CD4-positive, alpha-beta T cell treated with Interleukin-17A for 1 hour (primary cell): ENCODE data around the gene CYB561.

ENCODE experiments used
- DNase-seq: peaks from one replicate; pipeline ENCODE4 v3.0.0-alpha.2; 2020

Gene CYB561

GRCh38 chr17:63431939-63432804 is 13.9 kb downstream of the CYB561 start:
- DNase-seq: no peak

- DNase-seq: no peak
These were observed 14.5 kb downstream of the CYB561 start for GRCh38 chr17:63431618-63431938.

GRCh38 chr17:63430223-63430622 is 15.9 kb downstream of the CYB561 start:
- DNase-seq: no peak

GRCh38 chr17:63429766-63430165 is 16.3 kb downstream of the CYB561 start:
- no peak for DNase-seq

GRCh38 chr17:63426917-63427308 is 19.2 kb downstream of the CYB561 start:
- no peak for DNase-seq

GRCh38 chr17:63426041-63426916 is 19.8 kb downstream of the CYB561 start:
- no peak for DNase-seq

- DNase-seq: peak; percentile 83
These were observed 20.6 kb downstream of the CYB561 start for GRCh38 chr17:63425483-63425882.

GRCh38 chr17:63423963-63424362 is 22.1 kb downstream of the CYB561 start:
- no peak for DNase-seq

- DNase-seq: no peak
These were observed 22.7 kb downstream of the CYB561 start for GRCh38 chr17:63423251-63423950.

- DNase-seq: no peak
These were observed 24.1 kb downstream of the CYB561 start for GRCh38 chr17:63421681-63422645.

- DNase-seq: no peak
These were observed 25.0 kb downstream of the CYB561 start for GRCh38 chr17:63420868-63421680.

- peak; percentile 30 for DNase-seq
These were observed 25.9 kb downstream of the CYB561 start for GRCh38 chr17:63419949-63420867.

GRCh38 chr17:63419398-63419797 is 26.7 kb downstream of the CYB561 start:
- DNase-seq: no peak

GRCh38 chr17:63418540-63418939 is 27.6 kb downstream of the CYB561 start:
- DNase-seq: no peak

- DNase-seq: no peak
These were observed 31.9 kb downstream of the CYB561 start for GRCh38 chr17:63414222-63414621.

GRCh38 chr17:63413128-63413527 is 33.0 kb downstream of the CYB561 start:
- DNase-seq: no peak

GRCh38 chr17:63412234-63412633 is 33.9 kb downstream of the CYB561 start:
- DNase-seq: no peak

- no peak for DNase-seq
These were observed 38.3 kb downstream of the CYB561 start for GRCh38 chr17:63407741-63408330.

GRCh38 chr17:63406689-63407330 is 39.3 kb downstream of the CYB561 start:
- peak; percentile 82 for DNase-seq
